Mucosa of stomach (tissue), 1 donor: ENCODE data around the gene GJB1.
"Not testable (repeated sequence)": the region's sequence is repeated elsewhere in the genome, so short reads cannot be mapped to it uniquely, and the experiment has no call there.

ENCODE experiments used
- H3K27me3 ChIP-seq: one replicate; pipeline ENCODE4 v1.7.0; 2013; ENCODE audit warnings: mild to moderate bottlenecking, low read length; ENCODE audit not compliant: control insufficient read depth, insufficient read depth
- H3K36me3 ChIP-seq: one replicate; pipeline ENCODE4 v1.7.0; 2013; ENCODE audit warnings: low read length; ENCODE audit not compliant: control insufficient read depth, insufficient read depth
- H3K4me1 ChIP-seq: one replicate; pipeline ENCODE4 v1.7.0; 2013; ENCODE audit warnings: mild to moderate bottlenecking, low read length; ENCODE audit not compliant: control insufficient read depth, insufficient read depth
- H3K4me3 ChIP-seq: one replicate; pipeline ENCODE4 v1.7.0; 2013; ENCODE audit warnings: low read length
- H3K9ac ChIP-seq: one replicate; pipeline ENCODE4 v1.7.0; 2013; ENCODE audit warnings: mild to moderate bottlenecking, low read length, moderate library complexity
- H3K9me3 ChIP-seq: one replicate; pipeline ENCODE4 v1.7.0; 2013; ENCODE audit warnings: mild to moderate bottlenecking, low read length, moderate library complexity; ENCODE audit not compliant: control insufficient read depth
- donor health status: Pancreatic carcinoma.

The GJB1 gene

DNA sequence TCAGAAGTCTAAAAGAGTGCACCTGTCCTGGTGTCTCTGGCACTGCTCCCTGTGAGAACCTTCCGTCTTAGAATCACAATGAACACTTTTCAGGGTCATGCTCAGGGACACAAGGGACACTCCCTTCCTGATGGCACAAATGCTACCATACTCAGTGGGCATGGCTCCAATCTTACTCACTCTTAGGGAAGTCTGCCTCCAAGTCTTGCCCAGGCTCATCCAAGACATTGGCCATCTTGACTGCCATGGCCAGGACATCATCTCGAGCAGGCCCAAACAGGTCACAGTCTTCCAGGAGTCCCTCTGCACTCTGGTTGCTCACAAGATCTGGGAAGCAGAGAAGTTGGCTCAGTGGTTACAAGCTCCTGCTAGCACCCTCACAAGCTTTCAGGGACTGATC is 22.1 kb downstream of the GJB1 start:
- no peaks in the 10 kb centered on the region for H3K4me1 ChIP-seq
- H3K27me3 ChIP-seq, result no peaks in the 10 kb centered on the region
- H3K9ac ChIP-seq, result no peak overlapping the region
- no peak overlapping the region for H3K4me3 ChIP-seq
- no peaks in the 10 kb centered on the region for H3K36me3 ChIP-seq
- H3K9me3 ChIP-seq, result no peaks in the 10 kb centered on the region

DNA sequence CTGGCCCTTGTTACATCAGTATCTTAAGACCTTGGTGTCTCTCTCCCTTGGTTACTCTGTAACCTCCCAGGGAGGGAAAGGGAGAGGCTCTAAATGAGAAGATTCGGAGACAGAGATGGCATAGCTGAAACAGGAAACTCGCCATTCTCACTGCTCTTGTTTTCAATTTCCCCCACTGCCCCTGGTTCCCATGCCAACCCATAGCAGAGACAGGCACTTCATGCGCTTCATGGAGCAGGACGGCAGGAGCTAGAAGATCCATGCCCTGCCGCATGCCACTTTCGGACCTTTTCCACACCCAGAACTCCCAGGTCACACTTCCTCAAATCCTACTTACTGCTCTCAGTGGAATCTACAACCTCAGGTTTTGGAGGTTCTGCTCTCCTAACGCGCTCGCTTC is 27.8 kb downstream of the GJB1 start:
- H3K4me1 ChIP-seq, result peaks cover 10% of the 10 kb centered on the region
- no peak overlapping the region for H3K9ac ChIP-seq
- no peaks in the 10 kb centered on the region for H3K27me3 ChIP-seq
- no peak overlapping the region for H3K4me3 ChIP-seq
- H3K36me3 ChIP-seq, result no peaks in the 10 kb centered on the region
- H3K9me3 ChIP-seq, result no peaks in the 10 kb centered on the region

DNA sequence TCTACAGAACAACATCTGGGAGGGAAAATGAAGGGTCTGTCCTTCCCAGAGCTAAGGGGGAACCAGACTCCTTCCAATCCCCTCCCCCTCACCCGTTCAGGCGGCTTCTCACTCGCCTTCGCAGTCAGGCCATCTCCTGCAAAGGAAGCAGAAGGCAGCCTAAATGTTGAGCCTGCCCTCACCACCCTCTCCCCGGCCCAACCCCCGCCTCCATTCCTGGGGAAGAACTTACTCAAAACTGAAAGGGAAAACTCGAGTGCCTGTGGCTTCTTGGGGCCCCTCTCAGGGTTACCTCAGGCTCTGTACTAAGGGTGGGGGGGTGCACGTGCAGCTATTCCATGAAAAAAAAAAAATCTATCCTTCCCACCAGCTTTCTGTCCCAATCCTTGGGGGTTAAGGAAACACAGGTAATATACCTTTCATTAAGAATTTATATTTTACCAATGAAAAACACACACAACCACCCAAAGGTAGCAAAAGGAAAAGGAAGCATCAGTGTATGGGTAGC is 28.5 kb downstream of the GJB1 start:
- H3K9me3 ChIP-seq, result no peaks in the 10 kb centered on the region
- no peaks in the 10 kb centered on the region for H3K27me3 ChIP-seq
- H3K9ac ChIP-seq, result no peak overlapping the region
- H3K4me1 ChIP-seq, result peaks cover 10% of the 10 kb centered on the region
- no peaks in the 10 kb centered on the region for H3K36me3 ChIP-seq
- H3K4me3 ChIP-seq, result no peak overlapping the region

DNA sequence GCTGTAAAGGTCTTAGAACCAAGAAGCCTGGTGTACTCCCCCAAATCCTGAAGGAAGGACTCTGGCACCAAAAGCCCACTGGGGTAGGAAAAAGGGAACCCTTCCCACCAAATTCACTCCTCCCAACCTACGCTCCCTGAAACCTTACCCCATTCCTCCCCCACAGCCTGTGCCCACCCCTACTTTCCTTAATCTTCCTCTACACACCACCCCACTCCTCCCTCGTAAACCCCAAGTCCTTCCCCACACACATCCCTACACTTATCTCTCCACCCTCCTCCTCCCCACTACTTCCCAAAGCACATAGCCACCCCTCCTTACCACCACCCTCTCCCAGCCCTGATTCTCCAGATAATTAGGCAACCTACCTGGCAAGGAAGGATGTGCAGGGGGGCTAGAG is 29.2 kb downstream of the GJB1 start:
- H3K27me3 ChIP-seq, result no peaks in the 10 kb centered on the region
- H3K9ac ChIP-seq, result peak overlapping the region; percentile 23
- no peak overlapping the region for H3K4me3 ChIP-seq
- peaks cover 10% of the 10 kb centered on the region for H3K4me1 ChIP-seq
- H3K36me3 ChIP-seq, result no peaks in the 10 kb centered on the region
- no peaks in the 10 kb centered on the region for H3K9me3 ChIP-seq

DNA sequence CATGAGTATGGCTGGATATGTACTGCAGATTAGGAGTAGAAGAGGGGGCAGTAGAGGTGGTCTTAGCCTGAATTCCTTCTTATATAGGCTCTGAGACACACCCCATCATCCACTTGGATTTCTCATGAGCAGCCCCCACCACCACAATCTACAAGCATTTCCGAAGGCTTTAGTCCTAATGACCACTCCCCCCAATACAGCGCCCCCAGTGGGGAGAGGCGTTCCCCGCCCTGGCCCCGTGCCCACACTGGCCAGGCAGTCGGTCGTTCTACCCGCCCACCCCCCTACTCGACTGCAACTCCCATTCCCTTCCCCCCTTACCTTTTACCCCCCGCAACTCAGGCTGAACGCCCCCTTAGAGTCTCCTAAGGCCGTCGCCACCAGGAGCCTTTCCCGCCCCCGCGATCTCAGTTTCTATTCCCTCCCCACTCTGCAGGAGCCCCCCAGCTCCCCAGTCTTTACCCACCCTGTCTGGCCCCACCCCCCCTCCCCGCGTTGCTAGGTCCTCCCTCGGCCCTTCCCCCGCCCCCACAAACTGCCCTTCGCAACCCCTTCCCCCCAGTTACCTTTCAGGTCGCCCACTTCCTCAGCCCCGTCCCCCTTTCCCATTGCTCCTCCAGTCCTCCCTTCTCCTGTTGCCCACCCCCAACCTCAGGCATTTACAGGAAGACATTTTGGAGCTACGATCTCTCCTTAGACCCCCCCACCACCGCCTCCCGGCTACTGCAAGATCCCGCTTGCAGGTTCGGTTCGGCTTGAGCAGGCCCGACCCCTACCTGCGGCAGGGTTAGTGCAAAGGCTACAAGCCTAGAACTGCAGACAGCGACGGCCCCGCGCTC is 30.4 kb downstream of the GJB1 start:
- Histone ChIP-seq H3K9ac (peak overlapping the region; percentile 73), H3K36me3 (no peaks in the 10 kb centered on the region), H3K4me1 (peaks cover 10% of the 10 kb centered on the region), H3K27me3 (no peaks in the 10 kb centered on the region), H3K4me3 (peak overlapping the region; percentile 46), H3K9me3 (no peaks in the 10 kb centered on the region)

DNA sequence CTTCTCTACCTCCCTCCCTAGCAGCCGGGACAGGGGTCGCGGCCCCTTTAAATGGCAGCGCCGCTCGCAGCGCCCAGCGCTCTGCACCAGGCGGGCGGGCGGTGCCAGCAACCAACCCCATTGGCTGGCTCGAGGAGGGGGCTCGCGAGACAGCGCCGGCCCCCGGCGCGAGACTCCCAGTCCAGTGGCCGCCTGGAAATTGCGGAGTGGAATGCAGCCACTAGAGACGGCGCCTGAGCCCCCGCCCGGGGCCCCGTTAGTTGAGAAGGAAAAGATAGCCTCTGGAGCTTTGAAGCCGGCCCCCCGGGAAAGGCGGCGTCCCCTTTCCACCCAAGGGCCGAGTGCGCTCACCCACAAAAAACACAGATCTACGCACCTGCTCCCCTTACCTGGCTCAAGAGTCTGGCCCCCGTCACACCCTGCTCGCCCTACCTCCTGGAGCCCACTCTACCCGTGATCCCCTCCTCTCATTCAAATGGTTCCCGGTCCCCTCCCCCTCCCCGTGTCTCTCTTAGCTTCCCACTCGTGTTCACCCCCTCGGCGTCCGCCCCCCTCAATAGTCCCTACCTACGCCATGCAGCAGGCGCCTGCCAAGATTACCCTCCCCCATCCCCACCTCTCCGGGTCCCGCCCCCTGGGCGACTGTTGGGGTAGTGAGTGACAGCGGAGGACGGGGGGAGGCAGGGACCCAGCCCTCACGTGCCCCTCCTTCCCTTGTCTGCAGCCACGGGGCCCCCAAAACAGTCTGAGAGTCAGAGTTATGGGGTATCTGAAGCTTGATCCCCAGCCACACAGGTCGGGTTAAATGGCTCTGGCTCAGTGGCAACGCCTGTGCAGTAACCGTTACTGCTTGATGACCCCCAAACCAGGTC is 31.3 kb downstream of the GJB1 start, which contains the start of gene ZMYM3:
ZMYM3 (minus strand) TSS at position 49 of the 872 bp plus-strand sequence. CDS start 885 bp downstream, outside the sequence.
- Histone ChIP-seq H3K36me3 (no peaks in the 10 kb centered on the region), H3K27me3 (no peaks in the 10 kb centered on the region), H3K9ac (peak within 1 kb of the TSS; percentile 73), H3K9me3 (no peaks in the 10 kb centered on the region), H3K4me3 (peak within 1 kb of the TSS; percentile 46), H3K4me1 (peaks cover 10% of the 10 kb centered on the region)

DNA sequence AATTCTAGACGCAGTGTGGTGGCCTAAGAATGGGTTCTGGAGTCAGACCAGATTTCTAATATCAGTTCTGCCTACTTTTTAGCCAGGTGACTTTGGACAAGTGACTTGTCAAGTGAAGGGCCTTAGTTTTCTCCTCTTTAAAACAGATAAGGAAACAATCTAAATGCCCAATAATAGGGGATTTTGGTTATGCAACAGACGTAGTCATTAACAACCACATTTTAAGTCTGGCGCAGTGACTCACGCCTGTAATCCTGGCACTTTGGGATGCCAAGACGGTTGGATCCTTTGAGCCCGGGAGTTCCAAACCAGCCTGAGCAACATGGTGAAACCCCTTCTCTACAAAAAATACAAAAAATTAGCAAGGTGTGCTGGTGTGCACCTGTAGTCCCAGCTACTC is 33.0 kb downstream of the GJB1 start:
- Histone ChIP-seq H3K36me3 (no peaks in the 10 kb centered on the region), H3K4me3 (no peak overlapping the region), H3K9ac (no peak overlapping the region)

DNA sequence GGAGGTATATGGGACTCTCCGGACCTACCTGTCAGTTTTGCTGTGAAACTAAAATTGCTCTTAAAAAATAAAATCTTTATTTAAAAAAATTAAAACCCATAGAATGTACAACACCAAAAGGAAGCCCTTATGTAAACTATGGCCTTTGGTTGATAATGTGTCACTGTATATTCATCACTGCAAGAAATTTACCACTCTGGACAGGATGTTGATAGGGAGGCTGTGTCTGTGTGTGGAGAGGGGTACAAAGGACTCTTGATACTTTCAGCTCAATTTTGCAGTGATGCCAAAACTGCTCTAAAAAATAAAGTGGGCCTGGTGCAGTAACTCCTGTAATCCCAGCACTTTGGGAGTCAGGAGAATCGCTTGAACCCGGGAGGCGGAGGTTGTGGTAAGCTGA is 33.8 kb downstream of the GJB1 start:
- H3K4me3 ChIP-seq, result no peak overlapping the region
- H3K36me3 ChIP-seq, result no peaks in the 10 kb centered on the region
- peaks cover 10% of the 10 kb centered on the region for H3K4me1 ChIP-seq
- H3K27me3 ChIP-seq, result no peaks in the 10 kb centered on the region
- no peaks in the 10 kb centered on the region for H3K9me3 ChIP-seq
- H3K9ac ChIP-seq, result no peak overlapping the region

More for the DNA sequence above, 33.0 kb downstream of the GJB1 start:
- Histone ChIP-seq H3K9me3 (no peaks in the 10 kb centered on the region), H3K27me3 (no peaks in the 10 kb centered on the region), H3K4me1 (peaks cover 10% of the 10 kb centered on the region)

DNA sequence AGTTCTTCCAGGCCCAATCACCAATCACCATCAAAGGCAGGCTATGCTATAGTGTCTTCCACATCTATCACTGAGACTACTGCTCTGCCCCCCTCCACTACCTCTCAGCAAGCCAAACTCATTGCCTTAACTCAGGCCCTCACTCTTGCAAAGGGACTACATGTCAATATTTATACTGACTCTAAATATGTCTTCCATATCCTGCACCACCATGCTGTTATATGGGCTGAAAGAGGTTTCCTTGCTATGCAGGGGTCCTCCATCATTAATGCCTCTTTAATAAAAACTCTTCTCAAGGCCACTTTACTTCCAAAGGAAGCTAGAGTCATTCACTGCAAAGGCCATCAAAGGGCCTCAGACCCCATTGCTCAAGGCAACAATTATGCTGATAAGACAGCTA is 45.6 kb downstream of the GJB1 start:
- not testable (repeated sequence) for H3K4me1 ChIP-seq, H3K27me3 ChIP-seq, H3K9me3 ChIP-seq, H3K9ac ChIP-seq, H3K36me3 ChIP-seq, H3K4me3 ChIP-seq

DNA sequence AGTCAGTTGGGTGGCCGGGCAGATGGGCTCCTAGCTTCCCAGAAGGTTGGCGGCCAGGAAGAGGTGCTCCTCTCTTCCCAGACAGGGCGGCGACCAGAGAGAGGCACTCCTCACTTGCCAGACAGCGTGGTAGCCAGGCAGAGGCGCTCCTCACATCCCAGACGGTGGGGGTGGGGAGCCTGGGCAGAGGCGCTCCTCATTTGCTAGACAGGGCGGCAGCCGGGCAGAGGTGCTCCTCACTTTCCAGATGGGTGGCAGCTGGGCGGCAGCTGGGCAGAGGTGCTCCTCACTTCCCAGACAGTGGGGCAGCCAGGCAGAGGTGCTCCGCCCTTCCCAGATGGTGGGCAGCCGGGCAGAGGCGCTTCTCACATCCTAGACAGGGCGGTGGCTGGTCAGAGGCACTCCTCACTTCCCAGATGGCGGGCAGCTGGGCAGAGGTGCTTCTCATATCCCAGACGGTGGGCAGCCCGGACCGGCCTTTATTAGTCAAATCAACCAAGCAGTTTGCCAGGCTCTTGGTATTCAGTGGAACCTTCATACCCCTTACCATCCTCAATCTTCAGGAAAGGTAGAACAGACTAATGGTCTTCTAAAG is 46.9 kb downstream of the GJB1 start:
- Histone ChIP-seq H3K36me3 (no peaks in the 10 kb centered on the region), H3K27me3 (no peaks in the 10 kb centered on the region), H3K9ac (no peak overlapping the region), H3K4me1 (no peaks in the 10 kb centered on the region), H3K9me3 (no peaks in the 10 kb centered on the region), H3K4me3 (no peak overlapping the region)

DNA sequence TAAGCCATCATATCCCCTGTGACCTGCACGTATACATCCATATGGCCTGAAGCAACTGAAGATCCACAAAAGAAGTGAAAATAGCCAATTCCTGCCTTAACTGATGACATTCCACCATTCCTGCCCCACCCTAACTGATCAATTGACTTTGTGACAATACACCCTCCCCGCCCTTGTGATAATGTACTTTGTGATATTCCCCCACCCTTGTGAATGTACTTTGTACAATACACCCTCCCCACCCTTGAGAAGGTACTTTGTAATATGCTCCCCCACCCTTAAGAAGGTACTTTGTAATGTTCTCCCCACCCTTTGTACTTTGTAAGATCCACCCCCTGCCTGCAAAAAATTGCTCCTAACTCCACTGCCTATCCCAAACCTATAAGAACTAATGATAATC is 49.3 kb downstream of the GJB1 start:
- not testable (repeated sequence) for H3K4me1 ChIP-seq, H3K27me3 ChIP-seq

More for the DNA sequence above, 49.3 kb downstream of the GJB1 start:
- H3K36me3 ChIP-seq, H3K9me3 ChIP-seq, H3K9ac ChIP-seq, H3K4me3 ChIP-seq: not testable (repeated sequence)
